ENCODE measurements around the gene CFAP99.
"Not testable (repeated sequence)": the region's sequence is repeated elsewhere in the genome, so short reads cannot be mapped to it uniquely, and the experiment has no call there.

Gene CFAP99

GRCh38 chr4:2446656-2447564 is 28.2 kb downstream of the CFAP99 start:
- no peak for FAIRE-seq
- DNase-seq (ENCODE audit: low spot score) = no peak

- DNase-seq (ENCODE audit: low spot score) = no peak
- FAIRE-seq = no peak
These were observed 29.8 kb downstream of the CFAP99 start for GRCh38 chr4:2448589-2448988.

- no peak for DNase-seq (ENCODE audit: low spot score)
- no peak for FAIRE-seq
These were observed 30.3 kb downstream of the CFAP99 start for GRCh38 chr4:2449051-2449450.

- no peak for FAIRE-seq
- no peak for DNase-seq (ENCODE audit: low spot score)
These were observed 31.0 kb downstream of the CFAP99 start for GRCh38 chr4:2449511-2450392.

- DNase-seq (ENCODE audit: low spot score) (no peak), FAIRE-seq (no peak)
These were observed 31.8 kb downstream of the CFAP99 start for GRCh38 chr4:2450394-2451035.

GRCh38 chr4:2451036-2451520 is 32.3 kb downstream of the CFAP99 start:
- FAIRE-seq = no peak

GRCh38 chr4:2451821-2452785 is 33.3 kb downstream of the CFAP99 start:
- FAIRE-seq (no peak), DNase-seq (ENCODE audit: low spot score) (no peak)

More at GRCh38 chr4:2451036-2451520, 32.3 kb downstream of the CFAP99 start:
- no peak for DNase-seq (ENCODE audit: low spot score)

- no peak for FAIRE-seq
These were observed 38.9 kb downstream of the CFAP99 start for GRCh38 chr4:2457481-2458295.

GRCh38 chr4:2458546-2459491 is 40.1 kb downstream of the CFAP99 start:
- DNase-seq (ENCODE audit: low spot score) = no peak
- FAIRE-seq = no peak

More at GRCh38 chr4:2457481-2458295, 38.9 kb downstream of the CFAP99 start:
- DNase-seq (ENCODE audit: low spot score) = no peak

- no peak for DNase-seq (ENCODE audit: low spot score)
- FAIRE-seq = no peak
These were observed 41.0 kb downstream of the CFAP99 start for GRCh38 chr4:2459589-2460349.

GRCh38 chr4:2461246-2461960 is 42.6 kb downstream of the CFAP99 start:
- no peak for FAIRE-seq
- no peak for DNase-seq (ENCODE audit: low spot score)

GRCh38 chr4:2462218-2462991 is 43.6 kb downstream of the CFAP99 start:
- no peak for DNase-seq (ENCODE audit: low spot score)
- FAIRE-seq = no peak

- DNase-seq (ENCODE audit: low spot score) (no peak), FAIRE-seq (no peak)
These were observed 44.4 kb downstream of the CFAP99 start for GRCh38 chr4:2462992-2463762.

- DNase-seq (ENCODE audit: low spot score) (no peak), FAIRE-seq (no peak)
These were observed 46.3 kb downstream of the CFAP99 start for GRCh38 chr4:2465032-2465431.

- FAIRE-seq; DNase-seq (ENCODE audit: low spot score): not testable (repeated sequence)
These were observed 46.8 kb downstream of the CFAP99 start for GRCh38 chr4:2465544-2465943.

Measured in RCC 7860 (cell line).